Stimulated activated CD4-positive, alpha-beta T cell treated with anti-CD3 and anti-CD28 coated beads, Interleukin-1b, Interleukin-23, amount 100 ng/mL, for 24 hours (primary cell): ENCODE measurements around the gene HAUS2.

Experiments
- DNase-seq, 4 experiments: peaks; one replicate each; pipeline ENCODE4 v3.0.0-alpha.2; 2020; ENCODE audit warnings: low read depth in 4 of 4, low spot score in 1 of 4

The HAUS2 gene

GRCh38 chr15:42605796-42606195 is 57.2 kb downstream of the HAUS2 start:
- DNase-seq, result no peak

- peak in 1 of 4 experiments; percentile 4 for DNase-seq
Observed at GRCh38 chr15:42608110-42608531, 59.5 kb downstream of the HAUS2 start.

- no peak for DNase-seq
Observed at GRCh38 chr15:42608752-42609488, 60.3 kb downstream of the HAUS2 start.

GRCh38 chr15:42611532-42611931 is 62.9 kb downstream of the HAUS2 start:
- DNase-seq, result no peak

DNA sequence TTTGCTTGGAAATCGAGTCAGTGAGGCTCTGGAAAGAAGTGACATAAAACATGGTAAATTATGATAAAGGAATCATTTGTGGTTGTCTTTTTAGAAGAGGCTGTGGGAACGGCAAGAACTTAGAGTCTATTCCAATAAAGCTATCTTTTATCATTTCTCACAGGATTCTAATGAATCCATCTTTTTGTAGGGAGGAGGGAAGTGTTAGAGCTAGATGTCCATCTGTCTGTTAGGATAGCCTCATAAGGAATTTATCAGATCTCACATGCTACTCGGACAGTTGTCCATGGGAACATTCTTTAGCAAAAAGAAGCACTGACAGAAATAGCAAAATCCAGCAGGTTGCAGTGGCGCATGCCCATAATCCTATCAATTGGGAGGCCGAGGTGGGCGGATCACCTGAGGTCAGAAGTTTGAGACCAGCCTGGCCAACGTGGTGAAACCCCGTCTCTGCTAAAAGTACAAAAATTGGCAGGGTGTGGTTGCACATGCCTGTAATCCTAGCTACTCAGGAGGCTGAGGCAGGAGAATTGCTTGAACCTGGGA is 63.8 kb downstream of the HAUS2 start:
- DNase-seq, result no peak

DNA sequence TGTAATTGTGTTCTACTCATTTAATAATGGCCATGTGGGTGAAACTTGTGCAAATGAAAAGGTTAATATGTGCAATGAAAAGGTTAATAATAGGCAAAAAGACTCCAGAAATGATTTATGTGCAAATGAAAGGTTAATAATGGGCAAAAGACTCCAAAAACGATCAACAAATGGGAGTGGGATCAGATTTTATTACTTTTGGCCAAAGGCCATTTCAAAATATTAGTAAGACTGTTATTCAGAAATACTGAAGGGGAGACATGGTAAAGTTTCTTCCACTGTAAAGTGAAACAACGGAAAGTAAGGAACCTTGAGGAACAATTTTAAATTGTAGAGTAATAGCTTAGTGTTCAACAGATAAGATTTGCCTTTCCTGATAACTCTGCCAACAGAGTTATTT is 67.5 kb downstream of the HAUS2 start:
- no peak for DNase-seq
